GM21367 (cell line): Measurements from ENCODE around the gene TRIP13.
"Not testable (repeated sequence)": the region's sequence is repeated elsewhere in the genome, so short reads cannot be mapped to it uniquely, and the experiment has no call there.

Source experiments
- ATAC-seq: cut with Tn5 transposase; IDR thresholded peaks from one replicate; pipeline ENCODE4 v1.9.1; 2021; ENCODE audit not compliant: unreplicated experiment

Gene TRIP13

DNA sequence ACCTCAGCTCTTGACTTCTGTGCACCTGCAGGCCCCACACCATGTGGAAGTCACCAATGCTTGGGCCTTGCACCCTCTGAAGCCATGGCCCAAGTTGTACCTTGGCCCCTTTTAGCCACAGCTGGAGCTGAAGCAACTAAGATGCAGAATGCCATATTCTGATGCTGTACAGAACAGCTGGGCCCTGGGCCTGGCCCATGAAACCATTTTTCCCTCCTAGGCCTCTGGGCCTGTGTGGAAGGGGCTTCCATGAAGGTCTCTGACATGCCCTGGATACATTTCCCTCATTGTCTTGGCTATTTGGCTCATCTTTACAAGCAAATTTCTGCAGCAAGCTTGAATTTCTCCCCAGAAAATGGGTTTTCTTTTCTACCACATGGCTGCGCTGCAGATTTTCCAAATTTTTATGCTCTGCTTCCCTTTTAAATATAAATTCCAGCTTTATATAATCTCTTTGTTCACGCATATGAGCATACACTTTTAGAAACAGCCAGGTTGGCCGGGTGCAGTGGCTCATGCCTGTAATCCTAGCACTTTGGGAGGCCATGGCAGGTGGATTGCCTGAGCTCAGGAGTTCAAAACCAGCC lies 41.8 kb downstream of the TRIP13 start:
- ATAC-seq, result not testable (repeated sequence)

GRCh38 chr5:935510-936084 lies 42.9 kb downstream of the TRIP13 start:
- no peak for ATAC-seq

DNA sequence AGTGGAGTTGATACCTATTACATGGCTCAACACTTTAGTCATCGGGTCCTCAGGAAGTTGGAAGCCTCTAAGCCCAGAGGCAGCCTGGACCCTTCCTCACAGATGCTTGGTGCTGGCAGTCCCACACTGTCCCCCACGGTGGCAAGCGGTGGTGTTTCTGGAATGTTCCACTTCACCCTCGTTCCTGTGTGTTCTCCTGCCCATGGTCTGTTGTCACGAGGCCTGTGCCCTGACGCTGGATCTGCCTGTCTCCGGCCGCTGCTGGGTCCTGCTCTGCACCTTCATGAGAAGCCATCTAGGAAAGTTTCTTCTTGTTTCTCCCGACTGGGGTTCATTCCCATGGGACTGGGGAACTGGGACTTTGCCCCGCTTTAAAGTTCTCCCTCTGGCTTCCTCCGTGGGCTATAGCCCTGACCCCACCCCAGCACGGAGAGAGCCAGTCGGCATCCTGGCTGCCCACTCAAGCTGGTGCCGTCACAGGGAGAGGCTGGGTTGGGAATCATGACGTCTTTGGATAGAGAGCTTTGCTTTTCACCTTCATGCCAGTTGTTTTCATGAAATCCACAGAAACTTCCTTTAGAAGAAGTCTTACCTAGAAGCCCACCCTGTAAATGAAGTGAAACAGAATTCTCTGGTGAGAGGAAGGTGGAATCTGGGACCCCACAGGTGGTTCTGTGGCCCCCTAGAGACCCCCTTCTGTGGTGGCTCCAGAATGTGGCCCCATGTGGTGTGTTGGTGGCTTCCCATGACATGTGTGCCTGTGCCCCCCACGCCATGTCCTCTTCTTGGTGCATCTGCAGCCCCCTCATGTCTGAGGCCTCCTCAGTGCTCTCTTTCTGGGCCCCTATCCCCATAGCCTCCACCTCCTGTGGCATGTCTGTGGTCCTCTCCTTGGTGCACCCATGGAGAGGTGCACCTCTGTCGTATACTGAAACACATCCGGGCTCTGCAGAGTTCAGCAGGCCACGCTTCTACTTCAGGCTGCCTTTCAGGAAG lies 43.8 kb downstream of the TRIP13 start:
- no peak for ATAC-seq

- ATAC-seq, result no peak
These were observed 44.7 kb downstream of the TRIP13 start for GRCh38 chr5:937151-937924.

- ATAC-seq, result no peak
These were observed 46.7 kb downstream of the TRIP13 start for GRCh38 chr5:939368-939767.

DNA sequence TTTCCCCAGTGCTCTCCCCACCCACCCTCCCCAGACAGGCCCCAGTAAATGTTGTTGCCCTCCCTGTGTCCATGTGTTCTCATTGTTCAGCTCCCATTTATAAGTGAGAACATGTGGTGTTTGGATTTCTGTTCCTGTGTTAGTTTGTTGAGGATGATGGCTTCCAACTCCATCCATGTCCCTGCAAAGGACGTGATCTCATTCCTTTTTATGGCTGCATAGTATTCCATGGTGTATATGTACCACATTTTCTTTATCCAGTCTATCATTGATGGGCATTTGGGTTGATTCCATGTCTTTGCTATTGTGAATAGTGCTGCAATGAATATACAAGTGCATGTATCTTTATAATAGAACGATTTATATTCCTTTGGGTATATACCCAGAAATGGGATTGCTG lies 48.1 kb downstream of the TRIP13 start:
- not testable (repeated sequence) for ATAC-seq

- no peak for ATAC-seq
These were observed 50.7 kb downstream of the TRIP13 start for GRCh38 chr5:943201-943917.

GRCh38 chr5:943918-944620 lies 51.4 kb downstream of the TRIP13 start:
- no peak for ATAC-seq

- ATAC-seq, result no peak
These were observed 51.9 kb downstream of the TRIP13 start for GRCh38 chr5:944621-944927.

- no peak for ATAC-seq
These were observed 52.5 kb downstream of the TRIP13 start for GRCh38 chr5:944992-945685.

- no peak for ATAC-seq
These were observed 53.2 kb downstream of the TRIP13 start for GRCh38 chr5:945691-946551.

DNA sequence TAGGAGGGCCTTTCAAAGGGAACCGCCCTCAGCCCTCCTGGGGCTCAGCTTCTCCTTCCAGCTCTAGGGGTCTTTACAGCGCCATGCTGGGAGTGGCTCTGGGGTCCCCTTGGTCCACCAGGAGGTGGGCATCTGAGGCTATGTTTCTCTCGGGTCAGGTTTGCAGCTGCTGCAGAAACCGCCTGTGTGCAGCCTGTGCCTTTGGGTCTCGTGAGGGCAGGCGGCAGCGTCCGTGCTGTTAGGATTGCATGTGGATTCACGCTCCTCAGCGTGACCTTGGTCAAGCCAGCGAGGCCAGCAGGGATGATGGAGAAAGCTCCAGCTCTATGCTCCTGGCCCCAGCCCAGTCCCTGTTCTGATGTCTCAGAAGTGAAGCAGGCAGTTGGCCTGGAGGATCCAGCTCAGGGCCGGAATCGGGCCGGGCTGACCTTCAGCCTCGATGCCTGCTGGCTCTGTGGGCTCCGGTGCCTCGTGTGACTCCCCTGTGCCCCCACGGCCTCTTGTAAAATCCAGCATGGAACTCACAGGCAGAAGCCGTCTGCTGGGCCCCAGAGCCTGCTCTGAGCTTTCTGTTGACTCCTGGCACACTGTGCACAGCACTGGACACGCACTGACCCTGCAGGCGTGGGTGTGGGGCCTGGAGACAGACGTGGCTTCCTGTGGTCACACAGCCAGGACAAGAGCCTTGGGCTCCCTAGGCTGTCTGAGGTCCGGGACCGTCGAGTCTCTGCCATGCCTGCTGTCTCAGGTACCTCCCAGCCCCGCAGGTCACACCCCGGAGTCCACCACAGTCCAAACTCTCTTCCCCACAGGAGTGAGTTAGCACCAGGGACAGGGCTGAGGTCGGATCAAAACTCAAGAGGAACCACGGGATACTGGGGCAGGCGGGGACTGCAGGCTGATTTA lies 54.3 kb downstream of the TRIP13 start:
- ATAC-seq, result no peak

GRCh38 chr5:947626-948471 lies 55.2 kb downstream of the TRIP13 start:
- ATAC-seq, result no peak

GRCh38 chr5:948472-949274 lies 56.0 kb downstream of the TRIP13 start:
- ATAC-seq, result no peak

GRCh38 chr5:949275-949543 lies 56.5 kb downstream of the TRIP13 start:
- ATAC-seq, result no peak
